ENCODE data around the gene KIF12. TPM values are rescaled to one million over a fixed set of nuclear protein-coding genes. Genes with fewer than 3 reads are reported as not detected.

Gene KIF12
- total RNA-seq, 1 donor from 2014 or later, result 0.64 TPM

DNA sequence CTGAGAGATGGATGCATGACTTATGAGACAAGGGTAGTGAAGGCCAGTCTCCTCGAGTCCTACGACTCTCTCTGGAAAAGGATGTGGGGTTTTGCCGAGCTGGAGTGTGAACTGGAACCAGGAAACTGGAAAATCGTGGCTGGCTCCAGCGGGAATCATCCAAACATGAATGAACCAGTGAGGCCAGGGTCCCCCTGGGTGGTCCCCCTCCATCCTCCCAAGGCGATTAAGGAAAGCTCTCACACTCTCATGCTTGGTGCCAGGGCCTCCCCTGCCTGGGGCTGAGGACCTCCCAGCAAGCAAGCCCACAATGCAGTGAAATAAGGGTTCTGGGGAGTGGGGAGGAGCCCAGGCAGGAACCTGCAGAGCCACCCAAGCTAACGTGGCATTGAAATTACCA lies 11.4 kb downstream of the KIF12 start:
- peaks cover 8% of the 10 kb centered on the region for H3K27me3 Mint-ChIP-seq (ENCODE audit: unreplicated experiment)
- H3K4me3 Mint-ChIP-seq (ENCODE audit: unreplicated experiment), result no peak overlapping the region
- TF ChIP-seq, protein P1, sequence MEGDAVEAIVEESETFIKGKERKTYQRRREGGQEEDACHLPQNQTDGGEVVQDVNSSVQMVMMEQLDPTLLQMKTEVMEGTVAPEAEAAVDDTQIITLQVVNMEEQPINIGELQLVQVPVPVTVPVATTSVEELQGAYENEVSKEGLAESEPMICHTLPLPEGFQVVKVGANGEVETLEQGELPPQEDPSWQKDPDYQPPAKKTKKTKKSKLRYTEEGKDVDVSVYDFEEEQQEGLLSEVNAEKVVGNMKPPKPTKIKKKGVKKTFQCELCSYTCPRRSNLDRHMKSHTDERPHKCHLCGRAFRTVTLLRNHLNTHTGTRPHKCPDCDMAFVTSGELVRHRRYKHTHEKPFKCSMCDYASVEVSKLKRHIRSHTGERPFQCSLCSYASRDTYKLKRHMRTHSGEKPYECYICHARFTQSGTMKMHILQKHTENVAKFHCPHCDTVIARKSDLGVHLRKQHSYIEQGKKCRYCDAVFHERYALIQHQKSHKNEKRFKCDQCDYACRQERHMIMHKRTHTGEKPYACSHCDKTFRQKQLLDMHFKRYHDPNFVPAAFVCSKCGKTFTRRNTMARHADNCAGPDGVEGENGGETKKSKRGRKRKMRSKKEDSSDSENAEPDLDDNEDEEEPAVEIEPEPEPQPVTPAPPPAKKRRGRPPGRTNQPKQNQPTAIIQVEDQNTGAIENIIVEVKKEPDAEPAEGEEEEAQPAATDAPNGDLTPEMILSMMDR (IDR thresholded peaks at IDR 0.05), result no peak
- H3K4me1 Mint-ChIP-seq (ENCODE audit: unreplicated experiment), result peaks cover under 1% of the 10 kb centered on the region
- H3K27ac Mint-ChIP-seq (ENCODE audit: unreplicated experiment), result no peak overlapping the region
- no peaks in the 10 kb centered on the region for H3K9me3 Mint-ChIP-seq (ENCODE audit: unreplicated experiment)
- DNase-seq (ENCODE audit: extremely low spot score, unreplicated experiment), result peak; percentile 75
- no peaks in the 10 kb centered on the region for H3K36me3 Mint-ChIP-seq (ENCODE audit: unreplicated experiment)

DNA sequence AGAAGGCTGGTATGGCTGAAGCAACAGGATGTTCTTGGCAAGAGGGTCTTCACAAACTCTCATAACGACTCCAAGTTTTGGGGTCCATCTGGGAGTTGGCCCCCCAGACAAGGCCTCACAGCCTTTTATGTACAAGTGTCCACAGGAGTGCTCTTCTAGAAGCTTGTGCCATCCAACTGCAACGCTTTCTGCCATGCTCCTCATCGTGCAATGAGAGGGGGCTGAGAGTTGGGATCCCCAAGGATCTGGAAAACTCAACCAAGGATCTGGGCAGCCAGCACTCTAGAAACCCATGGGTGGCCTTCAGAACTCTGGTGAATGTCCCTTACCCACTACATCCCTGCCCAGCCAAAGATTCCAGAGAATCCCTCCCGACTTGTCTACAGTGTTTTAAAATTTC lies 12.5 kb downstream of the KIF12 start:
- peak; percentile 66 for DNase-seq (ENCODE audit: extremely low spot score, unreplicated experiment)
- TF ChIP-seq, protein P1 (IDR thresholded peaks at IDR 0.05), result no peak
- Mint-ChIP-seq H3K27me3 (ENCODE audit: unreplicated experiment) (peaks cover 8% of the 10 kb centered on the region), H3K9me3 (ENCODE audit: unreplicated experiment) (no peaks in the 10 kb centered on the region), H3K4me1 (ENCODE audit: unreplicated experiment) (peaks cover 3% of the 10 kb centered on the region), H3K27ac (ENCODE audit: unreplicated experiment) (no peak overlapping the region), H3K4me3 (ENCODE audit: unreplicated experiment) (no peak overlapping the region), H3K36me3 (ENCODE audit: unreplicated experiment) (no peaks in the 10 kb centered on the region)

DNA sequence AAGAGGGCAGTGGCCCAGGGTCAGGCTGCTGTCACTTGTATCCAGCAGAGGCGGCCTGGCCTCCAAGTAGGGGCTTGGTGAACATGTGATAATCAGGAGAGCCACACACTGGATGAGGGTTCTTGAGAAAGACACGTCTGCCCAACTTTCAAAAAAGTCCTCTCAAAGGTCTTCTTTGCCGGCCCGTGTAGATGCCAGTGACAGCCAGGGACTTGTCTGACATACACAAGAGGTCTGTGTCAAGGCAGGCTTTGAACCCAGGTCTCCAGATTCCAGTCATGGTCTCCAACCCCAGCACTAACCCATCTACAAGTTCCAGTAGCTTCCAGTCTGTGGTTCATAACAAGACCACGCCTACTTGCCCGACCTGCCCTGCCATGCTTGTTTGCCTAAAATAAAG lies 13.1 kb downstream of the KIF12 start:
- H3K4me3 Mint-ChIP-seq (ENCODE audit: unreplicated experiment), result no peak overlapping the region
- DNase-seq (ENCODE audit: extremely low spot score, unreplicated experiment), result peak; percentile 48
- peaks cover 8% of the 10 kb centered on the region for H3K27me3 Mint-ChIP-seq (ENCODE audit: unreplicated experiment)
- no peaks in the 10 kb centered on the region for H3K36me3 Mint-ChIP-seq (ENCODE audit: unreplicated experiment)
- H3K9me3 Mint-ChIP-seq (ENCODE audit: unreplicated experiment), result no peaks in the 10 kb centered on the region
- H3K27ac Mint-ChIP-seq (ENCODE audit: unreplicated experiment), result no peak overlapping the region
- TF ChIP-seq, protein P1 (IDR thresholded peaks at IDR 0.05), result no peak
- peaks cover 3% of the 10 kb centered on the region for H3K4me1 Mint-ChIP-seq (ENCODE audit: unreplicated experiment)

DNA sequence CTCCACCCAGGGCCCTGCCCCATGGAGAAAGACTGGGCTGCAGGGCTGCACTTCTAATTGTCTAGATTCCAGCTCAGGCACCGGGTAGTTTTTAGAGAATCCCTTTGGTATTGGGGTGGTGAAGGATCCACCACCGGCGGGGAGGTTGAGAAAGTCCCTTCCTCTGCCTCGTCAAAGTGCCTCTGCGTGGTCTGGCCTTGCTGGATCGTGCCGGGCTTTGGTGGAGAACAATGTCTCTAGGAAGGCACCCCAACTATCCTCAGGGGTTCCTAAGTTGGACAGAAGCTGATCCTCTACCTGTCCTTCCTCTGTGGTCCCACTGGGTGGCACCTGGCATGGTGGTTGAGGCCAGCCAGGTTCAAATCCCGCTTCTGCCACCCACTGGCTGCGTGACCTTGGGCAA lies 13.7 kb downstream of the KIF12 start:
- no peak for DNase-seq (ENCODE audit: extremely low spot score, unreplicated experiment)
- TF ChIP-seq, protein P1 (IDR thresholded peaks at IDR 0.05), result no peak
- Mint-ChIP-seq H3K9me3 (ENCODE audit: unreplicated experiment) (no peaks in the 10 kb centered on the region), H3K4me1 (ENCODE audit: unreplicated experiment) (peaks cover 3% of the 10 kb centered on the region), H3K27ac (ENCODE audit: unreplicated experiment) (no peak overlapping the region), H3K4me3 (ENCODE audit: unreplicated experiment) (no peak overlapping the region), H3K36me3 (ENCODE audit: unreplicated experiment) (no peaks in the 10 kb centered on the region), H3K27me3 (ENCODE audit: unreplicated experiment) (peaks cover 6% of the 10 kb centered on the region)

DNA sequence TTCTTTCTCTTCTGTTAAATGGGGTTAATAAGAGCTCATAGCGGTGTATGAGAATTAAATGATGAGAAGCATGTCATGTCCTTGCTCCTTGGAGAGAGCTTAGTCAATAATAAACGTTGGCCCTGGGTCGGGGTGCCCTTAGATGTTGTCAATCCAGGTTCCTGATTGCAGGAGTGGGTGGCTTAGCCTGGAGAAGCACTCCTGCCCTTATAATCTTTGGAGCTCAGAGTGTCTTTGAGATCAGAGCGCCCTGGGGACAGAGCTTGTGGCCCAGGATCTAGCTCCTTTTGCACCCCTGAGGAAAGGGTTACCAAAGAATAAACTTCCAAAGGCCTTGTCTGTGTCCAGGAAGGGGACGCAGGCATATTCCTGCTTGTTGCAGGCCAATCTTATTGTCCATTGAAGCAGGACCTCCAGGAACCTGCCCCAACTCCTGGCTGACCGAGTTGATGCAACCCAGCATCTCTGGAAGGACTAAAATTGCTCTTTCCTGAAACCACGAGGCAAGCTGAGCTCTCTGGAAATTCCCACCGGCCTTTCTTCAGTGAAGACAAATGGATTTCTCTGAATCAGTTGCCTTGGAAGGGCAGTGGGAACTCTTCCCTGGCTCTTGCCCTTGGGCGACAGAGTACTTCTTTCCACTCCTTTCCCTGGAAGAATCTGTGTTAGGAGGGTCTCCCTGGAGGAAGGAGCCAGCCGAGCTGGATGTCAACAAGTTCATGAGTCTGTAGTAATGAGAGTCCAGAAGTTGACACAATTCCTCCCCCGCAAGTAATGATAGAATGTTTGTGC lies 14.6 kb downstream of the KIF12 start:
- DNase-seq (ENCODE audit: extremely low spot score, unreplicated experiment), result peak; percentile 63
- H3K9me3 Mint-ChIP-seq (ENCODE audit: unreplicated experiment), result no peaks in the 10 kb centered on the region
- no peaks in the 10 kb centered on the region for H3K36me3 Mint-ChIP-seq (ENCODE audit: unreplicated experiment)

More for the DNA sequence above, 14.6 kb downstream of the KIF12 start:
- Mint-ChIP-seq H3K27ac (ENCODE audit: unreplicated experiment) (no peak overlapping the region), H3K4me3 (ENCODE audit: unreplicated experiment) (no peak overlapping the region), H3K4me1 (ENCODE audit: unreplicated experiment) (peaks cover 3% of the 10 kb centered on the region), H3K27me3 (ENCODE audit: unreplicated experiment) (peaks cover 9% of the 10 kb centered on the region)
- TF ChIP-seq, protein P1 (IDR thresholded peaks at IDR 0.05), result no peak

Data from osteocyte (in vitro differentiated cells).